Ishikawa (cell line): ENCODE data around the gene SOX30.

Experiments
- REST ChIP-seq: IDR thresholded peaks from 2 replicates; pipeline ENCODE4 v1.6.1; 2012; ENCODE audit warnings: low read depth, mild to moderate bottlenecking
- TAF1 ChIP-seq: IDR thresholded peaks from 2 replicates; pipeline ENCODE4 v1.6.1; 2012; ENCODE audit warnings: low read depth, mild to moderate bottlenecking
- YY1 ChIP-seq: IDR thresholded peaks from 2 replicates; pipeline ENCODE4 v1.6.1; 2012; ENCODE audit warnings: low read depth

- TF ChIP-seq TAF1 = no peak
- no peak for TF ChIP-seq REST
- TF ChIP-seq YY1 = no peak
Measured at GRCh38 chr5:157658893-157659292, 6.7 kb upstream of the SOX30 start.
